GM19467 (cell line): ENCODE results near the gene DUS2.
A peak's percentile ranks its signal among the peaks of the same experiment; 100 is the strongest.

ENCODE experiments used
- ATAC-seq: cut with Tn5 transposase; IDR thresholded peaks from one replicate; pipeline ENCODE4 v1.9.1; 2021; ENCODE audit warnings: mild to moderate bottlenecking, moderate library complexity; ENCODE audit not compliant: unreplicated experiment

The DUS2 gene

DNA sequence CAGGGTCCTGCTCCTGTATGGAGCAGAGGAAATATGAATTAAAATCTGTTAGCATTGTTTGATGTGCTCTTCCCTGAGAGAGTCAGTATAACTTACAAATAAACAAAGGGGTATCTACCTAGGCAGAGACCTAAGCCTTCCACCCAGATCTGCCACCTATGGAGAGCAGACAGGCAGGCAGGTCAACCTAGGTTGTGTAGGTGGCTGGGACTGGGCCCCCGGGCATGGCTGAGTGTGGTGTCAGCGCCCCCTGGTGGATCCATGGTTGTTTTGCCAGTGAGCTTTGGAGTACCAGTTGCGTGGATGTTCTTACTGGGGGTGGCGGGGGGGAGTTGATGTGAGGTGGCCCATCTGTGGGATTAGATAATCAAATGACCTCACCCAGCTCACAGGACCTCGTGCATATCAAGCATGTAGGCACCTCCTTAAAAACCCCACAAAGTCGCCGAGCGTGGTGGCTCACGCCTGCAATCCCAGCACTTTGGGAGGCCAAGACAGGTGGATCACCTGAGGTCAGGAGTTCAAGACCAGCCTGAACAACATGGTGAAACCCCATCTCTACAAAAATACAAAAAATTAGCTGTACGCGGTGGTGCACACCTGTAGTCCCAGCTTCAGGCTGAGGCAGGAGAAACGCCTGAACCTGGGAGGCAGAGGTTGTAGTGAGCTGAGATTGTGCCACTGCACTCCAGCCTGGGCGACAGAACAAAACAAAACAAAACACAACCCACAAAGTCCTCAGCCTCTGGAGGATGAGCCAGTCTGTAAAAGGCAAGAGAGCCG, 17.6 kb downstream of the DUS2 start:
- ATAC-seq, result peak; percentile 62

DNA sequence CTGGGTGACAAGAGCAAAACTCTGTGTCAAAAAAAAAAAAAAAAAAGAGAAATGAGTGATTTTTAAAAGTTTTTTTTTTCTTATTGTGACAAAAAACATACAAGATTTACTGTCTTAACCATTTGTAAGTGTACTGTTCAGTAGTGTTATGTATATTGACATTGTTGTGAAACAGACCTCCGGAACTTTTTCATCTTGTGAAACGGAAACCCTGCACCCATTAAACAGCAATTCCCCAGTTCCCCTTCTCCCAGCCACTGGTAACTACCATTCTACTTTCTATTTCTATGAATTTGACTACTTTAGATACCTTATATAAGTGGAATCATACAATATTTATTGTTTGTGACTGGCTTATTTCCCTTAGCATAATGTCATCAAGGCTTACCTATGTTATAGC, 18.7 kb downstream of the DUS2 start:
- ATAC-seq, result no peak

DNA sequence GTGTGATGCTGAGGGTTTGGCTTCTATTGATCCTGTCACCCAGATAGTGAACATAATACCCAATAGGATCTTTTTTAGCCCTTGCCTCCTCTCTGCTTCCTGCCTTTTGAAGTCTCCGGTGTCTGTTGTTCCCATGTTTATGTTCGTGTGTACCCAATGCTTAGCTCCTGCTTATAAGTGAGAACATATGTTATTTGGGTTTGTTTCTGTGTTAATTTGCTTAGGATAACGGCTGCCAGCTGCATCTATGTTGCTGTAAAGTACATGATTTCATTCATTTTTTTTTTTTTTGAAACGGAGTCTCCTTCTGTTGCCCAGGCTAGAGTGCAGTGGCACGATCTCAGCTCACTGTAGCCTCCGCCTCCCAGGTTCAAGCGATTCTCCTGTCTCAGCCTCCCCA, 23.0 kb downstream of the DUS2 start:
- no peak for ATAC-seq

DNA sequence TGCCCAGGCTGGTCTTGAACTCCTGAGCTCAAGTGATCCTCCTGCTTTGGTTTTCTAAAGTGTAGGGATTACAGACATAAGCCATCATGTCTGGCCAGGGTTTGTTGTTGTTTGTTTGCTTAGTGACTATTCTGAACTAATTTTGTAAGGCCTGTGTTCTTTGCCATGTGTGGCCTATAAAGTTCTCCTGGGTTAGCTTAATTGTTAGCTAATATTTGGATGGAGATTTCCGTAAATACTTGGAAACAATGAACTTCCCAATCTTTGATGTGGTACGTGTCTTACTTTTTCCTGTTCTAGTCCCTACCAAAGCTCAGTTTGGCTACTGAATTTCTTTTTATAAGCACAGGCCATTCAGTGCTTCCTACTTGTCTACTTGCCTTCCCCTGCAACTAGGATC, 24.9 kb downstream of the DUS2 start:
- ATAC-seq, result no peak

DNA sequence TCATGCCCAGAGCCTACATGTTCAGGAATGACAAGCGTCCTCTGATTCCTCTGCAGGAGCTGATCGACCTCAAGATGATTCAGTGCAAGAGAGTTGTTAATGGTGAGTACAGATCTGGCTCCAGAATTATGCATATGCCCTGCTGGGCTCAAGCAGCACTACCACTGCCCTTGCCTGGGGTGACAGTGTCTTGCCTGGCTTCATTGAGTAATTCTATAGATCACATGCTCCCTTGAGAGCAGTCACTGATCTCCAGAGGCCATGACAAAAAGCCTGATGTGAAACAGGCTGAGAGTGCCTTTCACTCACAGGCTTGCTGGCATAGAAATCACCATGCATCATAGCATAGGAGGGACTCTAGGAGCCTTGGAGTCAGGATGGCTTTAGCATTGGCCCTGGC, 26.4 kb downstream of the DUS2 start:
- ATAC-seq, result no peak

DNA sequence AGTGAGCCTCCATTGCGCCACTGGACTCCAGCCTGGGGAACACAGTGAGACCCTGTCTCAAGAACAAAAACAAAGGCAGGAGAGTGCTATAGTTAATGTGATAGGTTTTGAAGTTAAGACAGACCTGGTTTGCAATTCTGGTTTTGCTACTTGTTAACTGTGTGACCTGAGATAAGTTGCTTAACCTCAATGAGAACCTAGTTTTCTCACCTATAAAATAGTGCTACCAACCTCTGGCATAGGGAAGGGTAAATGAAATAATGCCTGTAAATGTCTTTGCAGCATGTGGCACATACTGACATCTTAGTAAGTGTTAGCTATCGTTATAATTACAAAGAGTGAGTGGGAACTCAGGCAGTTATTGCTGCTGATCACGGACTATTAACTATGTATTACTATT, 32.3 kb downstream of the DUS2 start:
- no peak for ATAC-seq

DNA sequence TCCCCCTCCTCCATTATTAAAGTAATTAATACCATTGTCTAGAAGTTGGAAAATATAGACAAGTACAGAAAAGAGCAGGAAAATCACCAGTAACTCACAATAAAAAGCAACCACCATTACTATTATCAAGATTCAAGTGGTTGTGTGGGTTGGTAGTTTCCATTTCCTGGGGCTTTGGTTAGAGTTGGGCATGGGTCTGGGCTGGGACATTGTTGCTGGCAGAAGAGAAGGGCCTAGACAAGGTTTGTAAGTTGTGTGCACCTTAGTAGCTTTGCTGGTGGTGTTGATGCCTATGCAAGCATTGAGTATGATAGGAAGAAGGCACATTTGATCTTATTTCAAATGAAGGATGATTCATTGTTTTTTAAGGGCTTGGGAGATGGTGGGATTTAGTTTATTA, 36.7 kb downstream of the DUS2 start:
- ATAC-seq, result no peak

DNA sequence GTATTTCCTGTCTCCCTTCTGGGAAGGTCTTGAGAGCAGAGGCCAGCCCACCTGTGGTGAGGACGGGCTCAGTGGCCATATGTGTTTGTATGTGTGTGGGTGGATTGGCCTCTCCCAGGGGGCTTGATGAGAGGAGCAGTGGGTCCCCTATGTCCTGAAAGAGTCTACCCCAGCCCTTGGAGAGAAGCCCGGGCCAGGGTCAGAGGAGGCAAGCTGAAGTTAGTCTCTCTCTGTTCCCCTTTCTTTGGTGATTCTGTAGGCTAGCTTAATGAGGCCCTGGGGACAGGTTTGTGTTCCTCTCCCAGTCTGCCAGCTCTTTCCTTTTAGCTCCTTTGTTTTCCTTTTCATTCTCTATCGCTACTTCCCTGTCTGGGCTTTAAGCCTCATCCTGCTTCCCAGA, 38.3 kb downstream of the DUS2 start:
- no peak for ATAC-seq

DNA sequence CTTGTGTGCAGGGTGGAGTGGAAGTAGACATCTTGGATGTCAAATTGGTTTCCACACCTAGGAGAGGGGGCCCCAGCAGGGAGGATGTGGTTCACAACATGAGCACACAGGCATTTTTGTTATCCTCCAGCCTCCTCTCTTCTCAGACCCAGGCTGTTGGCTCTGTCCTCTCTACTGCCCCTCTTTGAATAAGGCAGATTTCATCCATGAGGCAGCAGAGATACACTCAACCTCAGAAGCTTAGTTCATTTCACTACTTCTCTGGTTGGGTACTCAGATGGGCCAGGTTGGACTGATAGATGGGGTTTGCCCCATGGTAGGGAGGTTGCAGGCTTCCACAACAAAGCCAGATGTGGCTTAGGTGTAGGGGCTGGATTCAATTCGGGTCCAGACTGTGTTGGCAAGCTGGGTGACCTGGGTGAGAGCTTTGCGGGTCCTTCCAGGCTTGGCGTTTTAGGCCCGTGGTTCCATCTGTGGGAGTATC, 39.9 kb downstream of the DUS2 start:
- ATAC-seq, result no peak

DNA sequence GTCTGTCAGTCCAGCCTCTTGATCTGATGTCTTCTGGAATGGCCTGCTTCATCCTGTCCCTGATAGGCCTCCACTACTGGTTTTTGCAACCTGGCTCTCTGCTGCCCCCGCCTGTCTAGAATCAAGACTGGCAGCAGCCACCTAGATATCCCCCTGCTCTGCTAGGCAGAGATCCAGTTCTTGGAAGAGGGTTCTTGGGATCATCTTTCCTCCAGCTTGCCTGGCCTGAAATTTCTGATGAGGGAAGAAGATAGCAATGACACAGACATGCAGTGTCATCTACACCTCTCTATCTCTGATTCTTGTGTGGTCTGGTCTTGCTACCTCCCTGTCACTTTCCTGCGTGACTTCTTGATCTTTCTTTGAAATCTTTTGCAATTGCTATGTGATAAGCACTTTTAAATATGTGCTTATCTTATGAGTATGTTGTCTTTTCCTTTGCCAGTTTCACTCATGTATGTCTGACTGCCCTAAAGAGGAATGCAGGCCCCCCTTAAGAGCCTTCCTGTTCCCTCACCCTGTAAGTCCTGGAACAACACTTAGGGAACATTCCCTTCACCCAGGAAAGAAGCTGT, 41.8 kb downstream of the DUS2 start:
- ATAC-seq, result no peak

DNA sequence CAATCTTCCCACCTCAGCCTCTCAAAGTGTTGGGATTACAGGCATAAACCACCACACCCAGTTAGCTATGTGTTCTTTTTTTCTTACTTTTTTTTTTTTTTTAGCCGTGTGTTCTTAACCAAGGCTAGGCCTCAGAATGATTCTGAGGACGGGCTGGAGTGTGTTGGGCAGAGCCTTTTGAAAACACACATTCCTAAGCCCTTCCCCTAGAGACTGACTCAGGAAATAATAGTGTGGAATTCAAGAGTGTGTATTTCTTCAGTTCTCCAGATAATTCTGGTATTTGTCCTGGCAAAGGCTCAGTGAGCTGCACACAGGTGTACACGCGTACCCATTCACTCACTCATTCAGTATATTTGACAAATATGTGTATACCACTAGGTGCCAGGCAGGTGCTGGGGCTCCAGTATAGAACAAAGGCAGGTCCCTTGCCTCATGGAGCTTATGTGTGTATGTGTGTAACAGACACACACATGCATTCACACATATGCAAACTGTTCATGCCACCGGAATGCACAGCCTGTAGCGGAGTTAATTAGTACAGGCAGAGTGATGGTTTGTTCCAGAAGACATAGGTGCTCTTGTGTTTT, 42.7 kb downstream of the DUS2 start:
- no peak for ATAC-seq

DNA sequence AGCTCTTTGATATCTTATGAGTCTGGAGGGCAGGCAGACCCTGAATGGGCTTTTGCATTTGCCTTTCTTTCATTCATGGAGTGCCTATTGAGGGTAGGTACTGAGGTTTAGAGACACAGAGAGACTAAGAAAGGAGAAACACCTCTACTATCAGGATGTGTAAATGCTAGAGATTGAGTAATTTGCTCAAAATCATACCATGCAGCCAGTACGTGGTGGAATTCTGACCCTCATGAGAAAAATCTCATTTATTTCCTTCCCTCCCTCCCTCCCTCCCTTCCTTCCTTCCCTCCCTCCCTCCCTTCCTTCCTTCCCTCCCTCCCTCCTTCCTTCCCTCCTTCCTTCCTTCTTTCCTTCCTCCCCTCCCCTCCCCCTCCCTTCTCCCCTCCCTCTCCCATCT, 43.7 kb downstream of the DUS2 start:
- no peak for ATAC-seq

DNA sequence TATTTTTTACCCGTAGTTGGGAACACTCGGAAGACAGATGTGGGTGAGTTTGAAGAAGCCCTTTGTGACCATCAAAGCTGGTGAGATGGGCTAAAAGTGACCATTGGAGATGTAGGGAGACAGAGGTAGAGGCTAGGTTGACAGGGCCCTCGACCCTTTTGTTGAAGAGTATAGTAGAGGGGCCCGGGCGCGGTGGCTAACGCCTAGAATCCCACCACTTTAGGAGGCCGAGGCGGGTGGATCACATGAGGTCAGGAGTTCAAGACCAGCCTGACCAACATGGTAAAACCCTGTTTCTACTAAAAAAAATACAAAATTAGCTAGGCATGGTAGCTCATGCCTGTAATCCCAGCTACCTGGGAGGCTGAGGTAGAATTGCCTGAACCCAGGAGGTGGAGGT, 45.8 kb downstream of the DUS2 start:
- no peak for ATAC-seq

DNA sequence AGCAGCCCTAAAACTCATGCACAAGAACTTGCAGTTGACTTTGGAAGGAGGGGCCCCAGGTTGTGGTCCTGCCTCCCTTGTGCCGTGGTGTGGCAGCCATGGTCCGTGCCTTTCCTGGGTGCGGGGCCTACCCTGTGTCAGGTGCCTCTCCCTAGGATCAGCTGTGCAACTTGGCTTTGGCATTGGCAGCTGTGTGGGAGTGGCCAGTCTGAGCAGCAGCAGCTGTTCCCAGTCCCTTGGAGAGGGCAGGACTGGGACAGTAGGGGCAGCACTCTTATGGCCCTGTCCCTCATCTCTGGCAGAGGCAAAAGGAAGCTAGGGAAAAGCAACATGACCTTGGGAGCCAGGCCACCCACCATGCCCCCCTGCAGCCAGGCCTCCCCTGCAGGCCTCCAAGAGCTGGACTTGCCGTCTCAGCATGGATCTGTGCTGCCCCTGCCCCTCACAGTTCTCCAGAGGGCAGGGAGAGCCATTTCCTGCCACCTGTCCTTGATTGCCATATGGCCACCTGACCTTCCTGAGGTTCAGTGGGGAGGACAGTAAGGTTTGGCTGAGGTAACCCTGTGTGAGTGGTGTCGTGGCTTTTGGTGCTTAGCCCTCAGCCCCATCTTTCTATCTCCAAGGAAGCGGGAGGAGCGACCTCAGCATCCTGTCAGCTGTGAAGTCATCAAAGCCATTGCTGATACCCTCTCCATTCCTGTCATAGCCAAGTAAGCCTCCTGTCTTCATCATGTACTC, 46.6 kb downstream of the DUS2 start:
- ATAC-seq, result no peak

DNA sequence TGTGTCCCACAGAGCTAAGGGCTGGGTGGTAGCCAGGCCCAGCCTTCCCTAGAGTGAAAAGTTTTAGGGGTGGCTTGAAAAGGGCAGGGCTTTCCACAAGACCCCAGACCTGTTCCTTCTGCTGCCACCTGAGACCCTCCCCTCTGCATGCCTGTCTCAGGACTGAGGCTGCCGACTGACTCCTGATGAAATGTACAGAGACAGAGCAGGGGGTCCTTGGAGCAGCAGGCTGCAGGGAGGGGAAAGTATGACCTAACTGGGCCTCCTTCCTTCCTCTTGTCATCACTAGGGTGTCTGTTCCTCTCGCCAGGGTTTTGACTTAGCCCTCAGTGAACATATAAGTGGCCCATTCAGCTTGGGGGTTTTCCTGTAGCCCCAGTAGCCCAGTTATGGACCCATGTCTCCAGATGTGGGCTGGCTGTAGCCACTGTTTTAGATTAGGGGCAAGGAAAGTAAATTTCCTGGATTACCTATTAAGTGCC, 47.2 kb downstream of the DUS2 start:
- no peak for ATAC-seq

DNA sequence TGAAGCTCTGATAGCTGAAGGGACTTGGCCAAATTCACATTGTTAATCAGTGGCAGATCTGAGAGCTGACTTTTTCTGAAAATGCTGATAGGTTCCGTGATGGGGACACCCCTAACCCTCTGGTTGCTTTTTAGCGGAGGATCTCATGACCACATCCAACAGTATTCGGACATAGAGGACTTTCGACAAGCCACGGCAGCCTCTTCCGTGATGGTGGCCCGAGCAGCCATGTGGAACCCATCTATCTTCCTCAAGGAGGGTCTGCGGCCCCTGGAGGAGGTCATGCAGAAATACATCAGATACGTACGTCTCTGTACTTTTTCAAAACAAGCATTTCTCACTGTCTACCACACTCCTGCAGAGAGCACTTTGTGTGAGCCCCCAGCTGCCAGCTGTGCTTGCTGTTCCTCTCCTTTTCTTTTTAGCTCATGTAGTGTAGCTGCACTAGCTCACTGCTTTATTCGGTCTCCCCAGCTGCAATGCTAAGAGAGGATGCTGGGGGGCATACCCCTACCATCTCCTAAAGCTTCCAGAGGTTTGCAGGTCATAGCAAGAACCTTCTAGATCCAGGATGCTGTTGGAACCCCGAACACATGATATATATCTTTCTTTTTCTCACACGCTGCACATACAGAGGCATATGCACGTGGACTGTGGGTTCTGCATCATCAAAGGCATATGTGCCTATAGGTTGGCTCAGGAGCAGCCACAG, 47.9 kb downstream of the DUS2 start:
- ATAC-seq, result no peak

DNA sequence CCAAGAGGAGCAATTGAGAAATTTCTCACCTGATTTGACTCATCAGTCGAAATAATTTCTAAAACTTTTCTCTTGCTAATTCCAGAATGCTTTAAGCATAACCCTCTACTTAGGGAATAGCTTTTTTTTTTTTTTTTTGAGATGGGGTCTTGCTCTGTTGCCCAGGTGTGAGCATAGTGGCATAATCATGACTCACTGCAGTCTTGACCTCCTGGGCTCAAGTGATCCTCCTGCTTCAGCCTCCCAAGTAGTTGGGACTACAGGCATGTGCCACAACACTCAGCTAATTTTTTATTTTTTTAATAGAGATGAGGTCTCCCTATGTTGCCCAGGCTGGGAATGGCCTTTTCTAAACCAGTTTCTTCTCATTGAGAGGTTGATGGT, 48.4 kb downstream of the DUS2 start:
- ATAC-seq, result no peak

DNA sequence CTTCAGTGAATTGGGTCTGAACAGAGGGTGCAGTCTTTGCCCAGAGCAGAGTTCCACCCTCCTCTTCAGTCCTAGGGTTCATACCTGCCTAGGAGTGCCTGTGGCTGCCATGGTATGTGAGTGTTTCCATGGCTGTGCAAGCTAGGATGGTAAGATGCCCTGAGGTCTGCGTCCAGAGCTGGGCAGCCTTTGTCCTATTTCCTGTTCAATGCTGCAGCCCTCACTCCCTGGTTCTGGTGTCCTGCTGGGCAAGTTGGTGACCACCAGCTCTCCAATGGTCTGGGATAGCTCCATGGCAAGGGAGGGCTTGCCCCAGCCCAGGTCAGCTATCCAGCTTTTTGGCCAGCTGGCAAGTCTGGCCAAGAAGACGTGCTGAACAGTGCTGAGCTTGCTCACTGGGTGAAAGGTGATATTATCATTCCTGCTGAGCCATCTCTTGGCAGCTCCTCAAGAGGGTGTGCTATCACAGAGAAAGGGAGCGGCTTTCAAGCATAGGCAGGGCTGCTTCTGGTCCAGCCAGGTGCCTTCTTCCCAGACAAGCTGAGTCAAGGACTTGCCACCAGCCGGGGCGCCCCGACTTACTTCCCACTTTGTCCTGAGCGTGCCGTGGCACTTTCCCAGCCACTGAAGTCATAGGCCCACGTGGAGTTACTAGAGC, 49.1 kb downstream of the DUS2 start:
- ATAC-seq, result no peak

DNA sequence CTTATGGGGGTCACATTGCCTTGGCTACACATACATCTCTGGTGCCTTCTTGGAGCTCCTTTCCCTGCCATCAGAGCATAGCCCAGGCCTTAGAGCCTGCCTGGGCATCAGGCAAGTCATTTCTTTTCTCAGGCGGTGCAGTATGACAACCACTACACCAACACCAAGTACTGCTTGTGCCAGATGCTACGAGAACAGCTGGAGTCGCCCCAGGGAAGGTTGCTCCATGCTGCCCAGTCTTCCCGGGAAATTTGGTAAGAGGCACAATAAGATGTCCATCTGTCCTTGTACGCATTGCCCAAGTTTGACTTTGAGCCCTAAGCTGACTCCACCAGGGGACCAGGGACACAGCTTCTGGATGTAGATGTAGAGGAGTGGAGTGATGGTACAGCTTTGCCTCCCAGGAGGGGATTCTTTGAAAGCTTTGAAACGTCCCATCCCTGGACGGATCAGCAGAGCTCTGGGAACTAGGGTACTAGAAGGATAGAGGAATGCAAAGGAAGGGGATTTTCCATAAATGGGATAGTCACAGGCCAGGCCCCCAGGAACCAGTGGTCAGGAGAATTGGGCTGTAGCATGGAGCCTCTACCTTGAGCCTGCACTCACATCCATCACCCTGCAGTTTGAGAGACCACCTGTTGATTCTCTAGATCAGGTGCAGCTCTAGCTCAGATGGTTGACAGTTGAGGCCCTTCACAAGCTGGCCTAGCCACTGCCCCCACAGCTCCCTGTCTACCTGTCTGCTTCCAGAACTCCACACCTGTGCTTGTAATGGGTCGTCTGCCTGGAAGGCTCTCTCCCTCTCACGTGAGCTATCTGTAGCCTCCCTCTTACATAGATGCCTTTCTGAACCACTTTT, 51.0 kb downstream of the DUS2 start:
- ATAC-seq, result no peak
